Left colon (tissue), 2 donors: Measurements from ENCODE around the gene HADH. TPM values are rescaled to one million over a fixed set of nuclear protein-coding genes. Genes with fewer than 3 reads are reported as not detected.
"Not testable (repeated sequence)": the region's sequence is repeated elsewhere in the genome, so short reads cannot be mapped to it uniquely, and the experiment has no call there.

Experiments
- ATAC-seq: fragments of 200-7000 bp; cut with Tn5 transposase; one replicate; pipeline ENCODE4 v1.9.1; 2020; ENCODE audit warnings: mild to moderate bottlenecking, moderate library complexity
- DNase-seq, 2 donors: peaks; one replicate each; pipeline ENCODE4 v3.0.0-alpha.2; 2020
- intact Hi-C, 2 donors: fragments of 100-400 bp; cut with DNase I in 1 of 2; cut with micrococcal nuclease in 1 of 2; formaldehyde crosslinking; loops; one replicate each; pipeline versions ENCODE4 v1.11.2 to v1.14.0; 2022; cut with DNase I, micrococcal nuclease
- total RNA-seq, 2 donors: library from RNA; stranded (reverse); fragmentation: NEBNext Ultra II Directional; extraction: Animal tissue kit (Norgen Biotek cat#: 25700); gene quantifications; one replicate each; pipeline ENCODE4 v1.2.1, GENCODE V29; 2021
- donor health status: DM: no; HTN: no; CAD: no.
- donor health status: DM: yes; HTN: yes; CAD: no.

The HADH gene
- total RNA-seq, 2 donors from 2014 or later, result 145 to 147 TPM

- ATAC-seq (no peak), DNase-seq (no peak)
- intact Hi-C loops, result no loop called here
Measured at GRCh38 chr4:107991945-107992630, 2.4 kb downstream of the HADH start.

GRCh38 chr4:107993969-107994368 lies 4.3 kb downstream of the HADH start:
- intact Hi-C loops, result no loop called here
- no peak for DNase-seq
- no peak for ATAC-seq

GRCh38 chr4:107994894-107995293 lies 5.2 kb downstream of the HADH start:
- ATAC-seq (no peak), DNase-seq (no peak)
- intact Hi-C loops, result no loop called here

- ATAC-seq, result peak; percentile 16
- intact Hi-C loops, result no loop called here
- no peak for DNase-seq
Measured at GRCh38 chr4:107996949-107997788, 7.5 kb downstream of the HADH start.

- DNase-seq, result no peak
- intact Hi-C loops, result no loop called here
Measured at GRCh38 chr4:107997794-107998193, 8.1 kb downstream of the HADH start.

GRCh38 chr4:107999932-108000539 lies 10.3 kb downstream of the HADH start:
- intact Hi-C loops, result no loop called here
- no peak for ATAC-seq
- DNase-seq, result no peak

More at GRCh38 chr4:107997794-107998193, 8.1 kb downstream of the HADH start:
- ATAC-seq, result no peak

- ATAC-seq, result no peak
- intact Hi-C loops, result no loop called here
- no peak for DNase-seq
Measured at GRCh38 chr4:108001540-108002135, 11.9 kb downstream of the HADH start.

GRCh38 chr4:108003982-108004515 lies 14.4 kb downstream of the HADH start:
- intact Hi-C loops, result no loop called here
- no peak for ATAC-seq
- no peak for DNase-seq

- intact Hi-C loops, result no loop called here
- no peak for DNase-seq
- no peak for ATAC-seq
Measured at GRCh38 chr4:108004646-108005045, 15.0 kb downstream of the HADH start.

GRCh38 chr4:108005807-108006206 lies 16.1 kb downstream of the HADH start:
- peak; percentile 15 for ATAC-seq
- no peak for DNase-seq
- intact Hi-C loops, result no loop called here

- intact Hi-C loops, result no loop called here
- no peak for ATAC-seq
- DNase-seq, result no peak
Measured at GRCh38 chr4:108006361-108006760, 16.7 kb downstream of the HADH start.

- ATAC-seq, result no peak
- intact Hi-C loops, result no loop called here
- DNase-seq, result no peak
Measured at GRCh38 chr4:108007984-108008383, 18.3 kb downstream of the HADH start.

GRCh38 chr4:108008721-108009120 lies 19.0 kb downstream of the HADH start:
- no peak for ATAC-seq
- intact Hi-C loops, result no loop called here
- no peak for DNase-seq

- DNase-seq (no peak), ATAC-seq (no peak)
- intact Hi-C loops, result no loop called here
Measured at GRCh38 chr4:108010167-108010566, 20.5 kb downstream of the HADH start.

GRCh38 chr4:108012382-108012781 lies 22.7 kb downstream of the HADH start:
- intact Hi-C loops, ATAC-seq, DNase-seq: not testable (repeated sequence)

- no peak for ATAC-seq
- intact Hi-C loops, result no loop called here
- no peak for DNase-seq
Measured at GRCh38 chr4:108013327-108013726, 23.6 kb downstream of the HADH start.

GRCh38 chr4:108013955-108014354 lies 24.3 kb downstream of the HADH start:
- DNase-seq, result no peak
- intact Hi-C loops, result no loop called here
- ATAC-seq, result no peak

- intact Hi-C loops, result loop anchor here in 1 of 2 donors (5.0 kb wide), 1 partner anchor 554 kb away; no protein-coding TSS in a partner anchor
- peak; percentile 83 for ATAC-seq
- DNase-seq, result peak; percentile 62 to 87
Measured at GRCh38 chr4:108018040-108018883, 28.6 kb downstream of the HADH start.
